GM12864 (cell line): Measurements from ENCODE around the gene ITPK1.

Experiments used
- DNase-seq: peaks from one replicate; pipeline ENCODE4 v3.0.0-alpha.2; 2011; ENCODE audit warnings: low read depth
- H3K4me3 ChIP-seq: 2 replicates; pipeline ENCODE4 v1.5.1; 2011; ENCODE audit warnings: mild to moderate bottlenecking, low read depth, low read length, control low read depth
- CTCF ChIP-seq: IDR thresholded peaks from 2 replicates; pipeline ENCODE4 v1.5.1; 2011; ENCODE audit warnings: low read depth, mild to moderate bottlenecking, moderate library complexity, low read length, control low read depth, inconsistent platforms; ENCODE audit errors: missing control alignments

Gene ITPK1

GRCh38 chr14:92943855-92944570 is 171.7 kb downstream of the ITPK1 start:
- H3K4me3 ChIP-seq, result no peak overlapping the region
- TF ChIP-seq CTCF, result no peak
- DNase-seq, result no peak

GRCh38 chr14:92942976-92943710 is 172.6 kb downstream of the ITPK1 start:
- DNase-seq, result no peak
- no peak overlapping the region for H3K4me3 ChIP-seq
- no peak for TF ChIP-seq CTCF

GRCh38 chr14:92942576-92942975 is 173.1 kb downstream of the ITPK1 start:
- TF ChIP-seq CTCF, result no peak
- DNase-seq, result no peak
- no peak overlapping the region for H3K4me3 ChIP-seq

- H3K4me3 ChIP-seq, result no peak overlapping the region
- TF ChIP-seq CTCF, result no peak
- no peak for DNase-seq
These were observed 173.6 kb downstream of the ITPK1 start for GRCh38 chr14:92942136-92942535.

GRCh38 chr14:92941531-92941930 is 174.2 kb downstream of the ITPK1 start:
- DNase-seq, result no peak
- H3K4me3 ChIP-seq, result no peak overlapping the region
- no peak for TF ChIP-seq CTCF

- no peak for DNase-seq
- TF ChIP-seq CTCF, result no peak
- no peak overlapping the region for H3K4me3 ChIP-seq
These were observed 175.2 kb downstream of the ITPK1 start for GRCh38 chr14:92940543-92940942.
